ENCODE data around the gene THSD7A.

- TF ChIP-seq CTCF (conservative IDR thresholded peaks at IDR 0.05; ENCODE audit: low read depth, low read length) (no peak), POLR2A (IDR thresholded peaks at IDR 0.05; ENCODE audit: low read depth, low read length) (no peak), USF2 (IDR thresholded peaks at IDR 0.05; ENCODE audit: low read depth, low read length) (no peak), RAD21 (IDR thresholded peaks at IDR 0.05; ENCODE audit: low read length) (no peak), SMC3 (IDR thresholded peaks at IDR 0.05; ENCODE audit: low read depth, low read length) (no peak), NFE2L2 (IDR thresholded peaks at IDR 0.05; ENCODE audit: low read depth, low read length) (no peak), FOS (IDR thresholded peaks at IDR 0.05; ENCODE audit: low read depth, low read length) (no peak), RFX5 (IDR thresholded peaks at IDR 0.05; ENCODE audit: low read depth, low read length) (no peak), MAZ (IDR thresholded peaks at IDR 0.05; ENCODE audit: borderline replicate concordance, low read depth, low read length) (no peak), MXI1 (IDR thresholded peaks at IDR 0.05; ENCODE audit: borderline replicate concordance, low read depth, low read length) (no peak), BHLHE40 (IDR thresholded peaks at IDR 0.05; ENCODE audit: low read depth, low read length) (no peak)
- TF ChIP-seq, protein P1, sequence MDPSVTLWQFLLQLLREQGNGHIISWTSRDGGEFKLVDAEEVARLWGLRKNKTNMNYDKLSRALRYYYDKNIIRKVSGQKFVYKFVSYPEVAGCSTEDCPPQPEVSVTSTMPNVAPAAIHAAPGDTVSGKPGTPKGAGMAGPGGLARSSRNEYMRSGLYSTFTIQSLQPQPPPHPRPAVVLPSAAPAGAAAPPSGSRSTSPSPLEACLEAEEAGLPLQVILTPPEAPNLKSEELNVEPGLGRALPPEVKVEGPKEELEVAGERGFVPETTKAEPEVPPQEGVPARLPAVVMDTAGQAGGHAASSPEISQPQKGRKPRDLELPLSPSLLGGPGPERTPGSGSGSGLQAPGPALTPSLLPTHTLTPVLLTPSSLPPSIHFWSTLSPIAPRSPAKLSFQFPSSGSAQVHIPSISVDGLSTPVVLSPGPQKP (IDR thresholded peaks at IDR 0.05; ENCODE audit: borderline replicate concordance, low read depth, low read length): no peak
Observed at GRCh38 chr7:11540271-11540761, 291.7 kb downstream of the THSD7A start.

Measured in IMR-90 (cell line).